Stomach (tissue), 4 donors: ENCODE results near the gene GRAMD4.

ENCODE experiments used
- CTCF ChIP-seq, 7 experiments: fragments of 450-650 bp in 4 of 7; fragments of 200-600 bp in 3 of 7; sonication (generic) in 3 of 7; IDR thresholded peaks; one replicate each; pipeline ENCODE4 v1.5.1; 2016 to 2019; ENCODE audit warnings: antibody characterized with exemption in 7 of 7, control low read depth in 2 of 7, mild to moderate bottlenecking in 1 of 7
- EP300 ChIP-seq: sonication (generic); formaldehyde crosslinking; IDR thresholded peaks from one replicate; pipeline ENCODE4 v1.6.1; 2017; ENCODE audit warnings: antibody characterized with exemption
- POLR2A ChIP-seq, 4 donors: fragments of 450-650 bp; IDR thresholded peaks; one replicate each; pipeline ENCODE4 v1.6.1; 2016; ENCODE audit warnings: antibody characterized with exemption in 4 of 4, control low read depth in 2 of 4, mild to moderate bottlenecking in 1 of 4, moderate library complexity in 1 of 4
- POLR2AphosphoS5 ChIP-seq, 3 donors: sonication (generic); formaldehyde crosslinking; IDR thresholded peaks; one replicate each; pipeline ENCODE4 v1.6.1; 2016; ENCODE audit warnings: antibody characterized with exemption in 3 of 3

DNA sequence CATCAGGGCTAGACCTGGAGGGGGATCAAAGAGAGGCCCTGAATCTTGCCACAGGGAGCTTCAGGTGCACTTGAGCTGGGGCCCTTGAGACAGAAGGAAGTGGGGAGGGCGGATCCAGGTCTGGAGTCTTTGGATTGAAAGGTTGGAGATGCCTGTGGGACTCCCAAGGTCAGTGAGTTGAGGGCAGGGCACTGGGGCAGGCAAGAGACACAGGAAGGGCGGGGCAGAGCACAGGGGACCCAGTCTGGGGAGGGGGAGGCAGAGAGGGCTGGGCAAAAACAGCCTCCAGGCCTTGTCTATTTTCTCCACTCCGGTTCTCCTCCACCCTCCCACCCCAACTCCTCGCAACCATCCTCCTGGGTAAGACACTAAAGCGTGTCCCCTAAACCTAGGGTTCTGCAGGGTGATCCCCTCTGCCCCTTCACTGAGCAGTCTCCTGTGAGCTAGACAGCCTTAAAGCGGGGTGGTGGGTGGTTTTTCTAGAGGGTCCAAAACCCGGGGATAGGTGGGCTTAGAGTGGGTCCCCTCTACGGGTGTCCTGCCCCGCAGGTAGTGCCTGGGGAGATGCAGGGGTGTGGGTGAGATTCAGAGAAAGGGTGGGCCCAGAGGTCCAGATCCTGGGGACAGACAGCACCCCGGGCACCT, 44.2 kb upstream of the GRAMD4 start:
- TF ChIP-seq EP300 (no peak), CTCF (IDR thresholded peaks at IDR 0.05) (no peak), POLR2A (IDR thresholded peaks at IDR 0.05) (no peak), POLR2AphosphoS5 (IDR thresholded peaks at IDR 0.05) (no peak)
